GM18868 (cell line): ENCODE results near the gene DUS2.
"Not testable (repeated sequence)": the region's sequence is repeated elsewhere in the genome, so short reads cannot be mapped to it uniquely, and the experiment has no call there.

ENCODE experiments used
- ATAC-seq: cut with Tn5 transposase; IDR thresholded peaks from one replicate; pipeline ENCODE4 v1.9.1; 2021; ENCODE audit warnings: mild to moderate bottlenecking, moderate library complexity; ENCODE audit not compliant: unreplicated experiment

The DUS2 gene

GRCh38 chr16:68116256-68116867 lies 93.3 kb downstream of the DUS2 start:
- no peak for ATAC-seq

GRCh38 chr16:68117884-68118283 lies 94.8 kb downstream of the DUS2 start:
- ATAC-seq: no peak

DNA sequence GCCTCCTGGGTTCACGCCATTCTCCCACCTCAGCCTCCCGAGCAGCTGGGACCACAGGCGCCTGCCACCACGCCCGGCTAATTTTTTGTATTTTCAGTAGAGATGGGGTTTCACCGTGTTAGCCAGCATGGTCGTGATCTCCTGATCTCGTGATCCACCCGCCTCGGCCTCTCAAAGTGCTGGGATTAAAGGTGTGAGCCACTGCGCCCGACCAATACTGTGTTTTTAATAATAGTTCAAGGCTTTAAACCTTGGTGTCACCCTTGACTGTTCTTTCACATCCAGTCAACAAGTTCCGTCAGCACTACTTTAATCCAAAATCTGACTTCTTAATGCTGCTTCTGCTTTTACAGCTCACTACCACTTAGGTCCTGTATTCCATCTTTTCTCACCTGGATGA lies 95.9 kb downstream of the DUS2 start:
- ATAC-seq: not testable (repeated sequence)

- ATAC-seq: not testable (repeated sequence)
These were observed 97.4 kb downstream of the DUS2 start for GRCh38 chr16:68120496-68120895.

- ATAC-seq: no peak
These were observed 103.3 kb downstream of the DUS2 start for GRCh38 chr16:68126395-68126794.

GRCh38 chr16:68128577-68129305 lies 105.7 kb downstream of the DUS2 start:
- no peak for ATAC-seq
